GM12864 (cell line): Measurements from ENCODE around the gene SLC22A23.

Experiments used
- DNase-seq: peaks from one replicate; pipeline ENCODE4 v3.0.0-alpha.2; 2011; ENCODE audit warnings: low read depth
- H3K4me3 ChIP-seq: 2 replicates; pipeline ENCODE4 v1.5.1; 2011; ENCODE audit warnings: mild to moderate bottlenecking, low read depth, low read length, control low read depth
- TF ChIP-seq, protein P1 (sequence below): IDR thresholded peaks from 2 replicates; pipeline ENCODE4 v1.5.1; 2011; ENCODE audit warnings: low read depth, mild to moderate bottlenecking, moderate library complexity, low read length, control low read depth, inconsistent platforms; ENCODE audit errors: missing control alignments

The SLC22A23 gene, protein sequence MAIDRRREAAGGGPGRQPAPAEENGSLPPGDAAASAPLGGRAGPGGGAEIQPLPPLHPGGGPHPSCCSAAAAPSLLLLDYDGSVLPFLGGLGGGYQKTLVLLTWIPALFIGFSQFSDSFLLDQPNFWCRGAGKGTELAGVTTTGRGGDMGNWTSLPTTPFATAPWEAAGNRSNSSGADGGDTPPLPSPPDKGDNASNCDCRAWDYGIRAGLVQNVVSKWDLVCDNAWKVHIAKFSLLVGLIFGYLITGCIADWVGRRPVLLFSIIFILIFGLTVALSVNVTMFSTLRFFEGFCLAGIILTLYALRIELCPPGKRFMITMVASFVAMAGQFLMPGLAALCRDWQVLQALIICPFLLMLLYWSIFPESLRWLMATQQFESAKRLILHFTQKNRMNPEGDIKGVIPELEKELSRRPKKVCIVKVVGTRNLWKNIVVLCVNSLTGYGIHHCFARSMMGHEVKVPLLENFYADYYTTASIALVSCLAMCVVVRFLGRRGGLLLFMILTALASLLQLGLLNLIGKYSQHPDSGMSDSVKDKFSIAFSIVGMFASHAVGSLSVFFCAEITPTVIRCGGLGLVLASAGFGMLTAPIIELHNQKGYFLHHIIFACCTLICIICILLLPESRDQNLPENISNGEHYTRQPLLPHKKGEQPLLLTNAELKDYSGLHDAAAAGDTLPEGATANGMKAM

DNA sequence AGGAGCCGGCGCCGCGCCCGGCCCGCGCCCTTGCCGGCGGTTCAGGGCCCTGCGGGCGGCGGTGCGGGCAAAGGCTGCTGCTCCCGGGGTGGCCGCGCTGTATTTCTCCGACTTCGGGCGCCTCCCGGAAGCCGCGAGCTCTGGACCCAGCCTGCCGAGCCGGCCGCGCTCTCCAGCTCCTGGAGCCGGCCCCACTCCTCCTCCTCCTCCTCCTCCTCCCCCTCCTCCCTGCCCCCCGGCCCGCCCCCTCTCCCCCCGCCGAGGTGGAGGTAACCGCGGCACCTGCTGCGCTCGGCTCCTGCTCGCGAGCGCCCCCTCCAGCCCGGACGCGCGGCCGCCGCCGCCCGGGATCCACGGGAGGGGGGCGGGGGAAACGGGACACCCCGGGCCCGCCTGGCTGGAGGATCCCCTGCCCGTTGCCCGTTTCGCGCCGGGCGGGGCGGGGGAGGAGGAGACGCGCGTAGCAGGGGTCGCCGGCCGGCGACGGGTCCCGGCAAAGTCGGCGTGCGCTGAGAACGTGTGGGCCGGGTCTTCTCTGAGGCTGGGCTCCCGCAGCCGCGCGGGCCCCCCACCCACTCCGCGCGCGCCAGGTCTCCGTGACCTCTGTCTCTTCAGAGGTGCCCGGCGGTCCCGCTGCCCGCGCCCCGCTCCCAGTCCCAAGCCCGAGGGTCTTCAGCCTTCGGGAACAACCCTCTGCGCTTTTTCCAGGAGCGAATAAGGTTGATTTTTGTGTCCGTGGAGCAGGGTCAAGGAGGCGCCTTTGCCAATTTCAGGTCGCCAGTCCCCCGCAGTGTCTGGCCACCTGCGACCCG, at the start of gene SLC22A23:
Gene SLC22A23, minus strand, starts transcription at position 153 of the 812 bp plus-strand sequence. CDS start 491 bp downstream, outside the sequence.
- peak within 1 kb of the TSS; percentile 34; the same call in 1 of the 2 replicates for H3K4me3 ChIP-seq
- DNase-seq: no peak
- TF ChIP-seq, protein P1, sequence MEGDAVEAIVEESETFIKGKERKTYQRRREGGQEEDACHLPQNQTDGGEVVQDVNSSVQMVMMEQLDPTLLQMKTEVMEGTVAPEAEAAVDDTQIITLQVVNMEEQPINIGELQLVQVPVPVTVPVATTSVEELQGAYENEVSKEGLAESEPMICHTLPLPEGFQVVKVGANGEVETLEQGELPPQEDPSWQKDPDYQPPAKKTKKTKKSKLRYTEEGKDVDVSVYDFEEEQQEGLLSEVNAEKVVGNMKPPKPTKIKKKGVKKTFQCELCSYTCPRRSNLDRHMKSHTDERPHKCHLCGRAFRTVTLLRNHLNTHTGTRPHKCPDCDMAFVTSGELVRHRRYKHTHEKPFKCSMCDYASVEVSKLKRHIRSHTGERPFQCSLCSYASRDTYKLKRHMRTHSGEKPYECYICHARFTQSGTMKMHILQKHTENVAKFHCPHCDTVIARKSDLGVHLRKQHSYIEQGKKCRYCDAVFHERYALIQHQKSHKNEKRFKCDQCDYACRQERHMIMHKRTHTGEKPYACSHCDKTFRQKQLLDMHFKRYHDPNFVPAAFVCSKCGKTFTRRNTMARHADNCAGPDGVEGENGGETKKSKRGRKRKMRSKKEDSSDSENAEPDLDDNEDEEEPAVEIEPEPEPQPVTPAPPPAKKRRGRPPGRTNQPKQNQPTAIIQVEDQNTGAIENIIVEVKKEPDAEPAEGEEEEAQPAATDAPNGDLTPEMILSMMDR: peak; percentile 60

DNA sequence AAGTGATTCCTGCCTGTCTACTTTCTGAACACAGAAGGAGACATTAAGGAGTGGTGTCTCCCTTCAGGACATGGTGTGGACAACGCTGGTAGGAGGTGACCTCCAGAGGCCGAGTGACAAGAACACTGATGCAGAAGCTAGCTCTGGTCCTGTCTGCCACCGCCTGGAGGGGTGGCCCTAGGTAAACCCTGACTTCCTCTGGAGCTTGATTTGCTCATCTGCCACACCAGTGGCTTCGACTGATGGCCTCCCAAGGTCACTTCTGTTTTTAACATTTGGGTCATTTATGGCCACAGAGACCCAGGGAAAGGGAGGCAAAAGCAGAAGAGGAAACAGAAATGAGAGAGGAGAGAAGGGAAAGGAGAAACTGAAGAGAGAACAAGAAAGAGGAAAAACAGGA, 49.4 kb upstream of the SLC22A23 start:
- no peak for DNase-seq
- TF ChIP-seq, protein P1: no peak

DNA sequence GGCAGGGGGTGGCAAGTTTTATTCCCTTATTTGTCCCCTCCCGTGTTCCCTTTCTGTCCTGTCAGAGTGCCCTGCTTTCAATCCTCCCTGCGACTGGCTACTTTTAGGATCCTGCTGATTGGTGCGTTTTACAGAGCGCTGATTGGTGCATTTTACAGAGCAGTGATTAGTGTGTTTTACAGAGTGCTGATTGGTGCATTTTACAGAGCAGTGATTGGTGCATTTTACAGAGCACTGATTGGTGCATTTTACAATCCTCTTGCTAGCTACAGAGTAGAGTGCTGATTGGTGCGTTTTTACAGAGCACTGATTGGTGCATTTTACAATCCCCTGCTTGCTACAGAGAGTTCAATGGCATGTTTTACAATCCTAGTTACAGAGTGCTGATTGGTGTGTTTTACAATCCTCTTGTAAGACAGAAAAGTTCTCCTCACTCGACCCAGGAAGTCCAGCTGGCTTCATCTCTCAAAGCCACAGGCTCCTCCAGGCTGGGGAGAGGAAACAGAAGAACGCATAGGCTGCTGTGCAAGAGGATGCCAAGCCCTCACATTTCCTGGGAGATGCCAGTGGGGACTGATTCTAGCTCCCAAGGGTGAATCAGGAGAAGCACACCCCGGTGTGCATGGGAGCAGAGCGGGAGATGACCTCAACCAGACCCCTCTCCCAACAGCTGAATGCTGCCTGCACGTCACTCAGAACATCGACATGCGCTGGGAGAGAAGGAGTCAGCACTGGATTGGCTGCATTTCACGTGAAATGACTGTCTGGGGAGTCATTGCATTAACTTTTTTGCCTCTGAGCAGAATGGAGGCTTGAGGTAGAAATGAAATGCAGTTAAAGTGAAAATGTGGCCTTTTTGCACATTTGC, 48.3 kb upstream of the SLC22A23 start:
- TF ChIP-seq, protein P1: no peak
- no peak overlapping the region for H3K4me3 ChIP-seq
- no peak for DNase-seq

More for the DNA sequence above, 49.4 kb upstream of the SLC22A23 start:
- H3K4me3 ChIP-seq: no peak overlapping the region

DNA sequence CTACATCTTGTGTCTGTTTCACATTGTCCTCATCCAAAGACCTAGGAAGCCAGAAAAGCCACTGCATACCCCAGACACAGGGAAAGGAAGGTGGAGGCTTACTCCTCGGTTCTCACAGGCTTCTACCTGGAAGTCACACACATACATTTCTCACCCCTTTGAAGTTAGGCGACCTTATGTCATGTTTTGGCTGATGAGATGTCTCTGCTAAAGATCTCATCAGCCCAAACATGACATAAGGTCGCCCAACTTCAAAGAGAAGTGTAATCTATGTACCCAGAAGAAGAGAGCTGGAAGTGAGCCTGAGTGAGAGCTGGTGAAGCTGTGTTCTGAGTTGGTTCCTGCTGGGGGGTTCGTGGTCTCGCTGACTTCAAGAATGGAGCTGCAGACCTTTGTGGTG, 47.5 kb upstream of the SLC22A23 start:
- H3K4me3 ChIP-seq: no peak overlapping the region
- no peak for DNase-seq
- TF ChIP-seq, protein P1: no peak

DNA sequence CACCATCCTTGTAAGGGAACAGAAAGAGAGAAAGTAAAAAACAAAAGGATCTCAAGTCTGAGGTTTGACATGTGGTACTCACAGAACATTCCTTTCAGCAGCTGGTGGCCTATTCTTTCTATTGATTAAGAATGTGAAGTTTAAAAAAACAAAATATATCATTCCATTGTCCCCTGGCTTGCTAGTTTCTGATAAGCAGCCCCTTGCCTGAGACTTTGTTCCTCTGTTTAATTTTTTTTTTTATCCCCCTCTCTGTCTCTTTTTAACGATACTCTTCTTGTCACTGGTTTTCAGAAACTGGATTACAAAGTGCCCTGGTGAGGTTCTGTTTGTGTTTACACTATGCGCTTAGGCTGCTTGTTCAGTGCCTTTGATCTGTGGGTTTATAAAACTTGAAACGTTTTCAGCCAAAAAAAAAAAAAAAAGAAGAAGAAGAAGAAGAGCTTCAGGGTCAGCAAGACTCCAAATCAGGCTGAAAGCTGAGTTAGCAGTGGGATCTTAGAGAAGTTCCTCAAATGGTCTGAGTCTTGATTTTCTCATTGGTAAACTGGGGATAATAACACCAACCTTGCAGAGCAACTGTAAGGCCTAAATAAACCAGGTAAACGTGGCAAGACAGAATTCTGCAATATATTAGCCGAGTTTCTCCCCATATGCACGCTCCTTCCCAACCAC, 45.1 kb upstream of the SLC22A23 start:
- H3K4me3 ChIP-seq: no peak overlapping the region
- TF ChIP-seq, protein P1: no peak
- DNase-seq: no peak
